GM12892 (cell line): Measurements from ENCODE around the gene DOCK6.

Experiments used
- DNase-seq: peaks from one replicate; pipeline ENCODE4 v3.0.0; 2011; ENCODE audit not compliant: insufficient read length
- FAIRE-seq: peaks from 2 replicates; lab custom pipeline; 2011; peaks lifted over from hg19 to GRCh38; lab: Jason Lieb, UNC
- POLR2A ChIP-seq: IDR thresholded peaks from 2 replicates; pipeline ENCODE4 v1.6.1; 2011; ENCODE audit warnings: low read depth, low read length, control low read depth
- POLR2AphosphoS5 ChIP-seq: IDR thresholded peaks from 2 replicates; pipeline ENCODE4 v1.6.1; 2011; ENCODE audit warnings: low read depth, low read length, control low read depth
- TAF1 ChIP-seq: IDR thresholded peaks from 2 replicates; pipeline ENCODE4 v1.6.1; 2011; ENCODE audit warnings: low read depth, mild to moderate bottlenecking, control low read depth, low read length, borderline replicate concordance

Gene DOCK6

DNA sequence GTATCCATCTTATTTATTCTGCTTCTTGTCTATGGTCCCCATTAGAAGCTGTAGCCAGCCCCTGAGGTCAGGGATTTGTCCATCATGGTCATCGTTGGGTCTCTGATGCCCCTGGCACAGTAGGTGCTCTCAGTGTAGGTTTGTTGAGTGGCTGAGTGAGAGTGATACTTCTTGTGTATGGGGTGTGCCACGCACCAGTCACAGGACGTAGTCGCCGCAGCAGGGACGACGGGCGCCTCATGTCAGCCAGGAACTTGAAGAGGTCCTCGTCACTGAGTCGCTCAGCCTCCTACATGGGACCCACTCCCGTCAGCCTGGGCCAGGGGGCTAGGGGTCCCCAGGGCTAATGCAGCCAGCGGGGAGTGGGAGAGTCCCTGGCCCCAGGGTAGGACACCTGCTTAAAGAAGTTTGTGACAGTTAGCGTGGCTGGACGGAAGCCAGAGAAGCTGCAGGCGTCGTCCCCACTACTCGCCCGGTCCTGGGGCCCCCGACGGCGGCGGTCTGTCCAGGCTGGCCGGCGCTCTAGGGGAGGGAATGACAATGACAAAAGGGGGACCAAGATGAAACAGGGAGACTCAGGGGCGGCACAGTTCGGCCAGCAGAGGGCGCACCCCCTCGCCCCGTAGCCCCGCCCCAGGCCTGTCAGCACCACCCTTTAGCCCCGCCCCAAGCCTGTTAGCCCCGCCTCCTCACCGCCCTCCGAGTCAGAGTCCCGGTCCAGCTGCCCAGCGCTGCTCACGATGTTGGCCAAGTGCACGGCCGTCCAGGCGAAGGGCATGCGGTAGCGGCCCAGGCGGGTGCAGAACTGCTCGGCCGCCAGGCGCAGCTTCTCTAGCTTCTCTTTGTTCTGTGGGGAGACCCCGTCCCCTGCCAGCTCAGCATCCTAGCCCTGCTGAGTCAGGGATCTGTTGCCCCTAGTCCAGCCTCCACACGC lies 19.2 kb downstream of the DOCK6 start:
- FAIRE-seq (peak; percentile 63), DNase-seq (peak; percentile 99)
- TF ChIP-seq TAF1 (no peak), POLR2AphosphoS5 (no peak), POLR2A (no peak)

DNA sequence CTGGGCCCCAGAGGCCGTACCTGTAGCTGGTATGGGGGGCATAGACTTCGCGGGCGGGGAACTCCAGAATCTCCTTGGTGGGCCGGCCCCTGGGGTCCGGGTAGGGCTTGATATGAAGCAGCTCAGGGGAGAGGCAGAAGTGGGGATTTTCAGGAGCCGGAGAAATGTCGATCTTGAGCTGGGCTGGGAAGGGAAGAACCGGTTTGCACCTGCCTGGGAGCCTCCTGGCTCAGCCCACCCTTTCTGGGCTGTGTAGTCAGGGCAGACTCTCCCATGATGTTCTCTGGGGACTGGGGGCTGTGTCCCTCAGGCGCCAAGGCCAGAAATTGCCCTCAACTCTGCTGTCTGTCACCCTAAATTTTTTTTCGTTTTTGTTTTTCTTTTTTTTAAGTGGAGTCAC lies 20.3 kb downstream of the DOCK6 start:
- no peak for TF ChIP-seq POLR2AphosphoS5
- TF ChIP-seq TAF1 = no peak
- TF ChIP-seq POLR2A = no peak
- DNase-seq (no peak), FAIRE-seq (no peak)

DNA sequence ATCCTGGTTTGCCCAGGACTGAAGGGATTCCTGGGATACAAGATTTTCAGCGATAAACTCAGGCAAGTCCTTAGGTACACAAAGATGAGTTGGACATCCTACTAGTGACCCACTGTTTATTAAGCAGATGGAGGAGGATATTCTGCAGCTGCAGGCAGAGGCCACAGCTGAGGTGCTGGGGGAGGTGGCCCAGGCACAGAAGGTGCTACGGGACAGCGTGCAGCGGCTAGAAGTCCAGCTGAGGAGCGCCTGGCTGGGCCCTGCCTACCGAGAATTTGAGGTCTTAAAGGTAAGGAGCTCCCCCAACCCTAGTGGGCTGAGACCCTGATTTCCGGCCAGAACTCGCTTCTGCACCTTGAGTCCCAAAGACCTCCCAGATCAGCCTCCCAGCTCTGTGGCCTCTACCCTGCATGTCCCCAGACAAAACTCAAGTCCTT lies 22.3 kb downstream of the DOCK6 start:
- no peak for TF ChIP-seq TAF1
- no peak for TF ChIP-seq POLR2AphosphoS5
- TF ChIP-seq POLR2A = no peak
- DNase-seq (no peak), FAIRE-seq (no peak)

DNA sequence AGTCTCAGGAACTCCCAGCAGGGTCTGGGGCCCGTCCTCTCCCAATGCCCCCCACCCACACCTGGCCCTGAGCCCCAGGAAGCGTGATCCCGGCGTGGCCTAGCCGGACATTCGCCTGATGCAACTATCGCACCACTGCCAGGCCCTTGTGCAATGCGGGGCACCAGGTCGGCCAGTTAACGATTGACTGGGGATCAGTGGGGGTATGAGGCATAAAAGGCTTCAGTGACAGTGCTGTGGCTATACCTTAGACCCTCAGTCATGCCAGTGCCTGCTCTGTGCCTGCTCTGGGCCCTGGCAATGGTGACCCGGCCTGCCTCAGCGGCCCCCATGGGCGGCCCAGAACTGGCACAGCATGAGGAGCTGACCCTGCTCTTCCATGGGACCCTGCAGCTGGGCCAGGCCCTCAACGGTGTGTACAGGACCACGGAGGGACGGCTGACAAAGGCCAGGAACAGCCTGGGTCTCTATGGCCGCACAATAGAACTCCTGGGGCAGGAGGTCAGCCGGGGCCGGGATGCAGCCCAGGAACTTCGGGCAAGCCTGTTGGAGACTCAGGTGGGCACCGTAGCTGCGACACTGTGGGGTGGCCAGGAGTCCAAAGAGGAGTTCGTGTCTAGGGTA lies 22.8 kb downstream of the DOCK6 start, which contains the start of gene ANGPTL8:
TSS of gene ANGPTL8 (plus strand) at position 243 of the 624 bp plus-strand sequence. CDS start at position 262, 19 bp downstream.
- DNase-seq (no peak), FAIRE-seq (no peak)
- TF ChIP-seq POLR2A = no peak
- TF ChIP-seq POLR2AphosphoS5 = no peak
- no peak for TF ChIP-seq TAF1

DNA sequence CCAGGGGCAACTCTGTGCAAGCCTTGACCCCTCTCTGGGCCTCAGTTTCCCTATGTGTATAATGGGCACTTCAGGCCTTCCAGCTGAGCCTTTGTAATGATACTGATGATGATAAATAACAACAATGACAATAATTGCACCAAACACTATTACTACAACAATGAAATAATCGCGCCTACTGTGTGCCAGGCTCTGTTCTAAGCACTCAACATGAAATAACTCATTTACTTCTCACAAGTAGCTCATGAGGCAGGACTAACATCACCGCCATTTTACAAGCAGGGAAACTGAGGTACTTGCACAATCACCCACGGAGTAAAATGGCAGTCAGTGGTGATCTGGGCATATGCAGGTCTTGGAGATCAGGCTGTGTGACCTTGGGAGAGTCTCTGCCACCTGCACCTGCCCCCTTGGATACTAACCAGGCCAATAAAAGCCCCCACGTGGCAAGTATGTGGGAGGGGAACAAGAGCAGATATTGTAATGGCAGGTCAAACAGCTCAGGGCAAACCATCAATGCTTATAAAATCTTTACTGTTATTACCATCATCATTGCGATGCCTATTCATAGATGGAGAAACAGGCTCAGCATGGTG lies 23.4 kb downstream of the DOCK6 start:
- FAIRE-seq (no peak), DNase-seq (no peak)
- TF ChIP-seq POLR2A (no peak), TAF1 (no peak), POLR2AphosphoS5 (no peak)

DNA sequence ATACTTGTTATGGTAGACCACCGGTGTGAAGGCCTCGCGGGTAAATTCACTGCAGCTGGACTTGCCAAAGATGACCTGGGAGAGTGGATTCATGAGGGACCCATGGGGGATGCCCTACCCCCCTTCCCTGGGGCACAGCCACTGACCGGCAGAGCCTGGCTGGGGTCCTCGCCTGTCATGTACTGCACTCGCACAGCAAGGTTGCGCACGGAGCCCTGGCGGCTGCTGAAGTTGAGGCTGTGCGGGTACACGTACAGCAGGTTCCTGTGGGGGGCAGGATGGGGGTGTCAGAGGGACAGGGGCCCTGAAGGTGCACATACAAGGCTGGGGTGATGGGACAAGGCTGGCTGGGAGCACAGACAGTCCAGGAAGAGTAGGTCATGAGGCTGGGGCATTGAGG lies 24.3 kb downstream of the DOCK6 start:
- DNase-seq = no peak
- FAIRE-seq = no peak
- no peak for TF ChIP-seq POLR2A
- no peak for TF ChIP-seq POLR2AphosphoS5
- no peak for TF ChIP-seq TAF1

DNA sequence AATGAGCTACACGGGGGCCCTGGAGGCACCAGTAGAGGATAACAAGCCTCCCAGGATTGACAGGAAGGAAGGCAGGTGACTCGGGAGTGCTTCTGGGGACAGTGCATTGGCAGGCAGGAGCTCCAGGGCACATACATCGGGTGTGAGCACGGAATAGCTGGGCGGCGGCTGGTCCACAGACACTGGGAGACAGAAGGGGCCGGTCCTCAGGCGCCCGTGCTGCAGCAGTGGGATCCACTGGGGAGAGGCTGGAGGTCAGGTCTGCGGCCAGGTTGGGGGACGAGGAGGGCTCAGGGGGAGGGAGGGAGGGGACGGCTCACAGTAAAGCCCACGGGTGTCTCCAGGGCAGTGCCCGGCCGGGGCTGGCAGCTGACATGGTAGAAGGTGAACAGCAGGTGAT lies 25.0 kb downstream of the DOCK6 start:
- DNase-seq (no peak), FAIRE-seq (no peak)
- TF ChIP-seq POLR2A (no peak), POLR2AphosphoS5 (no peak), TAF1 (no peak)

DNA sequence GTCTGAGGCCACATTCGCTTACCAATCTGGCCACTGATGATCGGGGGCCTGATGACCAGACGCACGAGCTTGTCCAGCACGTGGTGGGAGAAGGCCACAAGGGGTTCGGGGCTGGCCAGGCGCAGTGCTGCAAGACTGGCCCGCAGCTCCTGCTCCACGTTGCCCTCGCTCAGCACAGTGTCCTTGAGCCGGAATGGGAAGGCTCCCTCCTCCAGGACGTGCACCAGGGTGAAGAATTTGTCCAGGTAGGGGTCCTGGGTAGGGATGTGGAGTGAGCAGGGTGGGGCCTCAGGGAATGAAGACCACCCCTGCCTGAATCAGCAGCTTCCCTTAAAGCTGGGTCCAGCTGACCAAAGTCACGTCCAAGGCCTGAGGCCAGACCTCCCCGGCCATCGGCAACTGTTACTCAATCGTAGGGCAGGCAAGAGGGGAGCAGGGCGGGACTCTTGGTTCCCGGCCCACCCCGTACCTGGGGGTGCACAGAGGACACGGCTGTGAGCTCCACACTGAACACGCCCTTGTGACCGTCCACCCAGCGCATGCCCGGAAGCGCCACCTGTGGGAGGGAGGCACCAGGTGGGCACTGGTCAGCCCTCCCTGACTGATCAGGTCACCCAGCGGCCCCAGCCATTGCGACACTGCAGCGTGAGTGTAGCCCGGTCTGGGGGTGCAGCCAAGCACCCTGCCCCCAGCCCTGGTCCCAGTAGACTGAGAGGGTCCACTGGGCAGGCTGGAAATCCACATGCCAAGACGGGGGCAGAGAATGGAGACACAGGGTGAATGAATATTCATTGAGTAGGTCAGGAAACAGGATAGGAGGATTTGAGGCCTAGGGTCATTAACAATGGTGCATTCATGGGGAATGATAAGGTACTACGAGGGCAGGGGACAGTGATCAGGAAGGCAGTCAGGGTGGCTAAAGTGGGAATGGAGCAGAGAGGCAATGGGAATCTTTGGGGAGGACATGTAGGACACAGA lies 25.7 kb downstream of the DOCK6 start:
- FAIRE-seq = no peak
- TF ChIP-seq TAF1 (no peak), POLR2A (no peak), POLR2AphosphoS5 (no peak)
- no peak for DNase-seq

DNA sequence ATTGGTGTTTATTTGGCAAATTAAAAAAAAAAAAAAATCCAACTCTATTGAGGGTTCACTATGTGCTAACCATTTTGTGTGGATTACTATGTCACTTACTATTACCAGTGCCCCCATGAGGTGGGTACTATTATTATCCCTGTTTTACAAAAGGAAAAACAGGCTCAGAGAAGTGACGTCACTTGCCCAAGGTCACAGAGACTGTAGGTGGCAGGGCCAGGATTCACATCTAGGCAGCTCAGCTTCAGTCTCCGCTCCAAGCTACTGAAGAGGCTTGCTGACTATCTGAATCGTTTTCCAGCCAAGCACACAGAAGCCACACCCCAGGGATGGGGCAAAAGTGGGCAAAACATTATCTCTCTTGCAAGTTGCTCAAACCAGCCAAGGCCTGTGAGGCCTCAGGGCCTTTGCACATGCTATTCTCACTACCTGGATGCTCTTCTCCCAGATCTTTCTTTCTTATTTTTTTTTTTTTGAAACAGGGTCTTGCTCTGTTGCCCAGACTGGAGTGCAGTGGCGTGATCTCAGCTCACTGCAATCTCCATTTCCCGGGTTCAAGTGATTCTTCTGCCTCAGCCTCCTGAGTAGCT lies 27.7 kb downstream of the DOCK6 start:
- no peak for FAIRE-seq
- DNase-seq = no peak
- no peak for TF ChIP-seq POLR2AphosphoS5
- no peak for TF ChIP-seq TAF1
- no peak for TF ChIP-seq POLR2A

DNA sequence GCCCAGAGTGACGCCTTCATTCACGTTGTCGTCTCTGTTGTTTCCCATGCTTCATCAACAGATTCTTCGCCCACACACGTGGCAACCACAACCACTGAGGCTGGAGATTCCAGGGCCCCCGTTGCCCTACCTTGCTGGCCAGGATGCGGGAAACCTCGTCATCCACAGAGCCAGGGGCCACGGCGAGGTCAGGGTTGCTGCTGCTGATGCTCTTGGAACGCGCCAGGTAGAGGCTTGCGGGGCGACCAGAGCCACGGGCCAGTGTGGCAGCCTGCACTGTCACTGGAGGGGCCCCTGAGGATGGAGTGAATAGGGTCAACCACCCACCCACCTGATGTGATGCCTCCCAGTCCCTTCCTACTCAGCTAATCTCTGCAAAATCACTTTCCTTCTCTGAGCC lies 29.3 kb downstream of the DOCK6 start:
- DNase-seq (no peak), FAIRE-seq (no peak)
- TF ChIP-seq POLR2A (no peak), POLR2AphosphoS5 (no peak), TAF1 (no peak)
